Erythroblast (primary cell): ENCODE results near the gene TMEM191B.
"Not testable (repeated sequence)": the region's sequence is repeated elsewhere in the genome, so short reads cannot be mapped to it uniquely, and the experiment has no call there.

Experiments used
- GATA1 ChIP-seq: IDR thresholded peaks from 2 replicates; pipeline ENCODE4 v1.6.1; 2011; ENCODE audit warnings: low read depth, mild to moderate bottlenecking, control low read depth, low read length, moderate library complexity
- POLR2A ChIP-seq: IDR thresholded peaks from 2 replicates; pipeline ENCODE4 v1.6.1; 2011; ENCODE audit warnings: mild to moderate bottlenecking, low read length

DNA sequence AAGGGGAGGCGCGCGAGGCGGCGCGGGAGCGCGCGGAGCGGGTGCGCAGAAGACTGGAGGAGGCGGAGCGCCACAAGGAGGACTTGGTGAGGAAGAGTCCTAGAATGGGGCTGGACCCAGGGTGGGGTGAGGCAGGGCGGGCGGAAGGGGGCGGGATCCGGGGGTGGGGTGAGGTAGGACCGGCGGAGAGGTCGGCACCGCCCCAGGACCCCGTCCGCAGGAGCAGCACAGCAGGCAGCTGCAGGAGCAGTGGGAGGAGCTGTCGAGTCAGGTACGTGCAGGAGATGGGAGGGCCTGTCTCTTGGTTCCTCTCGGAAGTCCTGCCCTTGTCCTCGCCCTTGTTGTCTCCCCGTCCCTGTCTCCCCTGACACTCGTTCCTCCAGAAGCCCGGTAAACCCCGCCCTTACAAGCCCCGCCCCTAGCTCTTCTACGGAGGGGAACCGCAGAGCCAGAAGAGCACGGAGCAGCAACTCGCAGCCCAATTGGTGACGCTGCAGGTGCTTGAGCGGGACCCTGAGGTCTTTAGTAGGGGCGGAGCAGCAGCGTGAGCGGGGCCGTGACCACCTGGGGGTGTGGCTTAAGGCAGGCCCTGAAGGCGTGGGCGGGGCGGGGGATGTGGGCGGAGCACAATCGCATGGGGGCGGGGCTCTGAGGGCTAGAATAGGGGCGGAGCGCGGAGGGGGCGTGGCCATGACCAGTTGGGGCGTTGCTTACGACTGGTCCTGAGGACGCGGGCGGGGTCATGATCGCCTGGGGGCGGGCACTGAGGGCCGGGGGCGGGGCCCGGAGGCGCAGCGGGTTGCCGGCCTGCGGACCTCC, 1.2 kb downstream of the TMEM191B start:
- TF ChIP-seq POLR2A, GATA1: not testable (repeated sequence)
